SK-N-SH (cell line): ENCODE results near the gene LHX4. TPM values are rescaled to one million over a fixed set of nuclear protein-coding genes. Genes with fewer than 3 reads are reported as not detected.

Experiments
- CTCF ChIA-PET: fragments of 300-600, 350-600 bp; formaldehyde crosslinking; extraction: SDS; loops from one replicate; lab custom pipeline; 2021; lab: Yijun Ruan, JAX
- POLR2A ChIA-PET: fragments of 350-600 bp; sonication (Branson Sonifier 250); formaldehyde crosslinking; extraction: SDS; loops from one replicate; lab custom pipeline; 2020; ENCODE audit warnings: antibody characterized with exemption, inconsistent platforms; lab: Yijun Ruan, JAX
- DNase-seq: peaks from one replicate; pipeline ENCODE4 v3.0.0; 2012
- H2AFZ ChIP-seq: fragments of 200-600 bp; sonication (generic); 2 replicates; pipeline ENCODE4 v1.8.1; 2016; ENCODE audit warnings: antibody characterized with exemption, mild to moderate bottlenecking, low read depth
- H3F3A ChIP-seq: fragments of 200-600 bp; sonication (generic); replicated peaks from 2 replicates; pipeline ENCODE3; 2016; ENCODE audit warnings: antibody characterized with exemption, mild to moderate bottlenecking; ENCODE audit not compliant: insufficient read depth
- H3K27ac ChIP-seq, 2 experiments: fragments of 200-500 bp in 1 of 2; fragments of 200-600 bp in 1 of 2; sonication (Bioruptor generic) in 1 of 2; sonication (generic), shearing (Covaris generic) in 1 of 2; 2 replicates each; pipeline versions ENCODE4 v1.5.1 to v1.6.1; 2014 to 2016; ENCODE audit warnings: low read depth in 2 of 2, inconsistent platforms in 1 of 2, low read length in 1 of 2, mild to moderate bottlenecking in 1 of 2, mixed read lengths in 1 of 2
- H3K27me3 ChIP-seq: fragments of 200-600 bp; sonication (generic), shearing (Covaris generic); 2 replicates; pipeline ENCODE4 v1.6.1; 2016; ENCODE audit warnings: mixed run types; ENCODE audit not compliant: insufficient read depth
- H3K36me3 ChIP-seq, 2 experiments: fragments of 200-500 bp in 1 of 2; fragments of 200-600 bp in 1 of 2; sonication (Bioruptor generic) in 1 of 2; sonication (generic) in 1 of 2; replicated peaks in 1 of 2; 2 replicates each; pipeline versions ENCODE3 to v1.5.1; 2014 to 2016; ENCODE audit warnings: low read length in 1 of 2, mild to moderate bottlenecking in 1 of 2; ENCODE audit not compliant: insufficient read depth in 2 of 2, control insufficient read depth in 1 of 2
- H3K4me1 ChIP-seq, 2 experiments: fragments of 200-500 bp in 1 of 2; fragments of 200-600 bp in 1 of 2; sonication (Bioruptor generic) in 1 of 2; sonication (generic), shearing (Covaris generic) in 1 of 2; 2 replicates each; pipeline versions ENCODE4 v1.5.1 to v1.6.1; 2014 to 2016; ENCODE audit warnings: low read depth in 1 of 2, low read length in 1 of 2, mixed run types in 1 of 2; ENCODE audit not compliant: insufficient read depth in 2 of 2, control insufficient read depth in 1 of 2
- H3K4me2 ChIP-seq: fragments of 200-600 bp; sonication (generic), shearing (Covaris generic); 2 replicates; pipeline ENCODE4 v1.6.1; 2017; ENCODE audit warnings: mixed run types
- H3K4me3 ChIP-seq, 2 experiments: fragments of 200-500 bp in 1 of 2; fragments of 200-600 bp in 1 of 2; sonication (Bioruptor generic) in 1 of 2; sonication (generic), shearing (Covaris generic) in 1 of 2; 2 replicates each; pipeline versions ENCODE4 v1.5.1 to v1.8.1; 2014 to 2016; ENCODE audit warnings: low read depth in 2 of 2, inconsistent platforms in 1 of 2, low read length in 1 of 2, mild to moderate bottlenecking in 1 of 2, mixed read lengths in 1 of 2, moderate library complexity in 1 of 2
- H3K79me2 ChIP-seq: fragments of 200-600 bp; sonication (generic); 2 replicates; pipeline ENCODE4 v1.8.1; 2017; ENCODE audit warnings: mild to moderate bottlenecking; ENCODE audit not compliant: insufficient read depth
- H3K9ac ChIP-seq: fragments of 200-600 bp; sonication (generic); 2 replicates; pipeline ENCODE4 v1.6.1; 2017; ENCODE audit warnings: mixed run types
- H3K9me2 ChIP-seq: fragments of 200-600 bp; sonication (generic); 2 replicates; pipeline ENCODE4 v1.6.1; 2017; ENCODE audit warnings: mixed run types
- H3K9me3 ChIP-seq: fragments of 200-600 bp; sonication (generic); 2 replicates; pipeline ENCODE4 v1.6.1; 2017; ENCODE audit warnings: mixed run types, mild to moderate bottlenecking, moderate library complexity
- H4K20me1 ChIP-seq: fragments of 200-600 bp; sonication (generic); 2 replicates; pipeline ENCODE4 v1.6.1; 2017; ENCODE audit warnings: mild to moderate bottlenecking, mixed run types; ENCODE audit not compliant: insufficient read depth
- FOXJ3 ChIP-seq: sonication (generic); formaldehyde crosslinking; IDR thresholded peaks from 2 replicates; pipeline ENCODE4 v1.5.1; 2020; ENCODE audit warnings: mild to moderate bottlenecking, missing genetic modification reagents
- GATA2 ChIP-seq: sonication (generic); formaldehyde crosslinking; IDR thresholded peaks from 2 replicates; pipeline ENCODE4 v1.5.0; 2020; ENCODE audit warnings: mild to moderate bottlenecking, missing genetic modification reagents
- MXI1 ChIP-seq: IDR thresholded peaks from 2 replicates; pipeline ENCODE4 v1.6.1; 2012; ENCODE audit warnings: mild to moderate bottlenecking, low read depth, low read length, improper control_type of control experiment
- REST ChIP-seq: IDR thresholded peaks from 2 replicates; pipeline ENCODE4 v1.6.1; 2012; ENCODE audit warnings: mild to moderate bottlenecking, low read depth, low read length, moderate library complexity
- YY1 ChIP-seq: IDR thresholded peaks from 2 replicates; pipeline ENCODE4 v1.4.0; 2012; ENCODE audit warnings: low read depth, mild to moderate bottlenecking
- WGBS: methylation state at CpG from one replicate; pipeline ENCODE4 v1.1.6; 2017; ENCODE audit warnings: low lambda C conversion rate; 5-methylcytosine and 5-hydroxymethylcytosine counted together
- polyA plus RNA-seq, 3 experiments: library from polyadenylated mRNA; depleted of rRNA; stranded (reverse); fragments of >200 nt; gene quantifications; 2 replicates each; pipeline ENCODE4 v1.2.3, GENCODE V29; 2012

Gene LHX4
- polyA plus RNA-seq, 1 of the 3 experiments (the other 2 are of a cell fraction): not detected

GRCh38 chr1:180241716-180242544, 11.9 kb downstream of the LHX4 start:
- CTCF ChIA-PET: interaction anchor here (0.8 to 2.1 kb wide), 7 partner anchors 11 to 259 kb away, joined by 3 to 5 read pairs (median 3); no protein-coding TSS in a partner anchor
- Histone ChIP-seq H4K20me1 (no peaks in the 10 kb centered on the region), H3K79me2 (no peaks in the 10 kb centered on the region), H3K4me2 (no peak overlapping the region), H3K9ac (no peak overlapping the region), H3K4me3 (no peak overlapping the region), H3F3A (no peaks in the 10 kb centered on the region), H3K9me2 (no peaks in the 10 kb centered on the region), H3K27ac (no peak overlapping the region), H3K4me1 (no peaks in the 10 kb centered on the region), H2AFZ (no peak overlapping the region), H3K27me3 (peaks cover 54% of the 10 kb centered on the region), H3K36me3 (no peaks in the 10 kb centered on the region), H3K9me3 (no peaks in the 10 kb centered on the region)
- DNase-seq: no peak
- POLR2A ChIA-PET: no interaction called here
- 58% methylated on average over 8 of the region's 8 CpGs for WGBS
- TF ChIP-seq MXI1 (no peak), YY1 (no peak), REST (peak; percentile 95)

- ChIA-PET CTCF (interaction anchor here (0.9 to 1.5 kb wide), 2 partner anchors 9 to 234 kb away, joined by 3 to 5 read pairs; no protein-coding TSS in a partner anchor), POLR2A (no interaction called here)
- 78% methylated on average over 7 of the region's 11 CpGs for WGBS
- Histone ChIP-seq H3K9me2 (no peaks in the 10 kb centered on the region), H3K36me3 (no peaks in the 10 kb centered on the region), H3K9ac (no peak overlapping the region), H3K4me2 (no peak overlapping the region), H3K27ac (no peak overlapping the region), H3K4me3 (no peak overlapping the region), H3F3A (no peaks in the 10 kb centered on the region), H3K79me2 (no peaks in the 10 kb centered on the region), H4K20me1 (no peaks in the 10 kb centered on the region), H3K4me1 (peaks cover 0 to 2% of the 10 kb centered on the region in 2 experiments; a peak in 1 of 4 replicates), H2AFZ (no peak overlapping the region), H3K27me3 (peaks cover 37% of the 10 kb centered on the region), H3K9me3 (no peaks in the 10 kb centered on the region)
- no peak for TF ChIP-seq FOXJ3 (CRISPR knock-in tag)
- no peak for TF ChIP-seq GATA2
- no peak for DNase-seq
These were observed 13.6 kb downstream of the LHX4 start for GRCh38 chr1:180243517-180244221.
